SK-N-SH (cell line): ENCODE results near the gene IGF2BP3.

Experiments
- EZH2phosphoT487 ChIP-seq: fragments of 200-600 bp; sonication (generic); IDR thresholded peaks from 2 replicates; pipeline ENCODE4 v1.6.1; 2017; ENCODE audit warnings: low read depth, mixed run types, mild to moderate bottlenecking, antibody characterized with exemption, moderate library complexity, borderline replicate concordance
- FOXM1 ChIP-seq: IDR thresholded peaks from 2 replicates; pipeline ENCODE4 v1.4.0; 2012; ENCODE audit warnings: low read depth, mild to moderate bottlenecking
- SMC3 ChIP-seq: IDR thresholded peaks from 2 replicates; pipeline ENCODE4 v1.6.1; 2012; ENCODE audit warnings: low read depth, low read length, improper control_type of control experiment
- TAF1 ChIP-seq: IDR thresholded peaks from 2 replicates; pipeline ENCODE4 v1.6.1; 2012; ENCODE audit warnings: low read depth, mild to moderate bottlenecking, low read length, moderate library complexity, borderline replicate concordance
- TF ChIP-seq, protein P1 (sequence below): fragments of 200-600 bp; sonication (generic); IDR thresholded peaks from 2 replicates; pipeline ENCODE4 v1.6.1; 2017; ENCODE audit warnings: antibody characterized with exemption, mild to moderate bottlenecking, moderate library complexity

DNA sequence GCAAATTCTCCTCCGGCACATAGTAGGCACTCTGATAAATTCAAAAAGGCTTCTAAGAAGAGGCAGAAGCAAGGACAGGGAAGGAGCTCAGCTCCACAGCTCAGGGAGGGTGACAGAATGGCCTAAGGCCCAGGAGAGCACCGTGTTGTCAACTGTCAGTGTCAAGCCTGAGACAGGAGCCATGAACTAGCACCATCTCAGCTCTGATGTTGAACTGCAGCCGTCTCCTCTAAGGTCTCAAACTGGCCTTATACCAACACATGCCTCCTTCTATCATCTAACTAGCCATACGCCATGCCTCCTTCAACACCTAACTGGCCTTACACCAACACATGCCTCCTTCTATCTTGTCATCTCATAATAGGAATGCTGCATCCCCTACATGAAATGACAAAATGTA is 73.0 kb downstream of the IGF2BP3 start:
- TF ChIP-seq FOXM1 (no peak), EZH2phosphoT487 (no peak), TAF1 (no peak), SMC3 (no peak)
- TF ChIP-seq, protein P1, sequence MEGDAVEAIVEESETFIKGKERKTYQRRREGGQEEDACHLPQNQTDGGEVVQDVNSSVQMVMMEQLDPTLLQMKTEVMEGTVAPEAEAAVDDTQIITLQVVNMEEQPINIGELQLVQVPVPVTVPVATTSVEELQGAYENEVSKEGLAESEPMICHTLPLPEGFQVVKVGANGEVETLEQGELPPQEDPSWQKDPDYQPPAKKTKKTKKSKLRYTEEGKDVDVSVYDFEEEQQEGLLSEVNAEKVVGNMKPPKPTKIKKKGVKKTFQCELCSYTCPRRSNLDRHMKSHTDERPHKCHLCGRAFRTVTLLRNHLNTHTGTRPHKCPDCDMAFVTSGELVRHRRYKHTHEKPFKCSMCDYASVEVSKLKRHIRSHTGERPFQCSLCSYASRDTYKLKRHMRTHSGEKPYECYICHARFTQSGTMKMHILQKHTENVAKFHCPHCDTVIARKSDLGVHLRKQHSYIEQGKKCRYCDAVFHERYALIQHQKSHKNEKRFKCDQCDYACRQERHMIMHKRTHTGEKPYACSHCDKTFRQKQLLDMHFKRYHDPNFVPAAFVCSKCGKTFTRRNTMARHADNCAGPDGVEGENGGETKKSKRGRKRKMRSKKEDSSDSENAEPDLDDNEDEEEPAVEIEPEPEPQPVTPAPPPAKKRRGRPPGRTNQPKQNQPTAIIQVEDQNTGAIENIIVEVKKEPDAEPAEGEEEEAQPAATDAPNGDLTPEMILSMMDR, result no peak
